ENCODE results near the gene DHRS1.

DHRS1 gene

DNA sequence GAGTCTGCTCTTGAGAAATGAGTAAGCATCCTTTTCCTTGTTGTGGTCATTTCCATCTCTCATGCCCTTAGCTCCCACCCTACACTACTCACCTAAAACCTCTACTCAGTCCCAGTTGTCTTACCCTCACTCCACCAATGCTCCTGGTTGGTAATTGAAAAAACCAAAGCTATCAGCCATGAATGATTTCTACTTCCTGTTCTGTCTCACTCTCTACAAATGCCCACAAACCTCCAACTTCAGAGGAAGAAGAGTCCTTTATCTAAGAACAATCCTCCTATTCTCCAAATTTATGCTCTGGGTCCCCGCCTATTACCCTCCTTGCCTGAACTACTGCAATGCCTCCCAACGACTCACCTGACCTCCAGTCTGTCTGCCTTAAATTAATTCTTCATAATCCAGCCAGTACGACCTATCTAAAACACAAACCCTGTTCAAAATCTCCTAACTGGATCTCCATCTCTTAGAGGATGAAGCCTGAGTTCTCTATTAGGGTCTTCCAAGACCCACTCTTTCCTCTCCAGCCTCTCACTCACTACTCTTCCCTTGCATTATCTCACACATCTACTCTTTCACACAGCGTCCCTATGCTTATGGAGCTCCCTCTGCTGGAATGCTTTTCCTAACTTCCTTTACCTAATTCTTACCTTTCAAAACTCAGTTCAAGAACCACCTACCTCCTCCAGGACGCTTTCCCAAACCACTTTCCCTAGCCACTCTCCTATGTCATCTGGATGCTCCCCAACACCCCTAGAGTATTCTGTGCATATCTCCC lies 2.2 kb downstream of the DHRS1 start (continued):
- TF ChIP-seq, protein P1, sequence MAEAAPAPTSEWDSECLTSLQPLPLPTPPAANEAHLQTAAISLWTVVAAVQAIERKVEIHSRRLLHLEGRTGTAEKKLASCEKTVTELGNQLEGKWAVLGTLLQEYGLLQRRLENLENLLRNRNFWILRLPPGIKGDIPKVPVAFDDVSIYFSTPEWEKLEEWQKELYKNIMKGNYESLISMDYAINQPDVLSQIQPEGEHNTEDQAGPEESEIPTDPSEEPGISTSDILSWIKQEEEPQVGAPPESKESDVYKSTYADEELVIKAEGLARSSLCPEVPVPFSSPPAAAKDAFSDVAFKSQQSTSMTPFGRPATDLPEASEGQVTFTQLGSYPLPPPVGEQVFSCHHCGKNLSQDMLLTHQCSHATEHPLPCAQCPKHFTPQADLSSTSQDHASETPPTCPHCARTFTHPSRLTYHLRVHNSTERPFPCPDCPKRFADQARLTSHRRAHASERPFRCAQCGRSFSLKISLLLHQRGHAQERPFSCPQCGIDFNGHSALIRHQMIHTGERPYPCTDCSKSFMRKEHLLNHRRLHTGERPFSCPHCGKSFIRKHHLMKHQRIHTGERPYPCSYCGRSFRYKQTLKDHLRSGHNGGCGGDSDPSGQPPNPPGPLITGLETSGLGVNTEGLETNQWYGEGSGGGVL (tag by site-specific recombination; IDR thresholded peaks at IDR 0.05), result peak; percentile 10; the same call in 1 of the 2 replicates

DNA sequence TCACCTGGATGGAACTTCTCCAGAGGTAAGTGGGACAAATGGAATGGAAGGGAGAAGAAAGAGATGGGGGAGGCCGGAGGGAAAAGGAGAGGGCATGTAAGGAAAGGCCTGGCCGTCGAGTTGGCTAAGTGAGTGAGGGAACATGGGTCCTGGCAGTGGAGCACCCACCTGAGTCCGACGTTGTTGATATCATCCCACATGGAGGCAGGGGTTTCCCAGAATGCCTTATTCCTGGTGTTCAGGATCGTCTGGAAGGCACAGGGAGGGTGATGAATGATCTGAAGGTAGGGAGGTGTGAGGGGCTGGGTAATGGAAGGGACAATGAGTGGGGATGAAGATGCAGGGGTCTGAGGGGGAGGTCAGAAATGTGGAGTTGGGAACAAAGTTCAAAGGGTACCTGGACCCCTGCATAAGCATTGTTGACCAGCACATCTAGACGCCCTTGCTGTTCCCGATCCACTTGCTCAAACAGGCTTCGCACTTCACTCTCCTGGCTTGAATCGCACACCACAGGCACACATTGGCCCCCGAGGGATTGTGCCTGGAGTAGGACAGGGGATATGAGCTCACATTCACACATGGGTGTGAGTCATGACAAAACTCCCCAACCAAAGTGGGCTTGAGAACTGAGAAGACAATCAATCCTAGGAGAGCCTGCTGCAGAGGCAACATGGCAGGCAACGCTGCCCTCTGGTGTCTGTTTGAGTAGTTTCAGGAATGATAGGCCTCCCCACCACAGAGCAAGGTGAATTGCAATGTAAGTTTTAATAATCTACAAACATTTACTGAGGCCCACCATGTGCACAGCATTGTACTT lies 3.0 kb downstream of the DHRS1 start:
- Histone ChIP-seq H3K27ac (ENCODE audit: extremely low read depth, low read depth, low read length) (no peak overlapping the region), H3K4me1 (ENCODE audit: control insufficient read depth, insufficient read depth, low read length) (peaks cover 12% of the 10 kb centered on the region), H3K4me3 (ENCODE audit: low read depth, low read length) (no peak overlapping the region), H3K9me3 (ENCODE audit: control insufficient read depth, insufficient read depth, low read depth, low read length) (no peaks in the 10 kb centered on the region), H3K36me3 (ENCODE audit: control insufficient read depth in 2 of 2, insufficient read depth in 1 of 2, low read length in 2 of 2) (peaks cover 14 to 44% of the 10 kb centered on the region in 2 experiments)
- ChIA-PET CTCF (interaction anchor here (0.6 to 5.7 kb wide), 30 partner anchors 8 to 282 kb away, joined by 3 to 133 read pairs (median 5); partner anchors contain the start of genes ADCY4, CIDEB, IPO4 and LTB4R2), POLR2A (interaction anchor here (1.5 to 5.4 kb wide), 3 partner anchors 25 to 82 kb away, joined by 5 to 62 read pairs (median 10); partner anchors contain the start of genes RABGGTA and TINF2)
- TF ChIP-seq ZXDB (tag by site-specific recombination; IDR thresholded peaks at IDR 0.05) (no peak), ZFP3 (tag by site-specific recombination; IDR thresholded peaks at IDR 0.05; ENCODE audit: low read depth) (no peak), SCRT2 (tag by site-specific recombination; IDR thresholded peaks at IDR 0.05) (0 out of 2 replicates have a peak, but pooled peaks have one; percentile 12), ZNF654 (tag by site-specific recombination; IDR thresholded peaks at IDR 0.05; ENCODE audit: low read depth) (peak; percentile 74), ZNF626 (tag by site-specific recombination; IDR thresholded peaks at IDR 0.05) (no peak), ZNF155 (tag by site-specific recombination; IDR thresholded peaks at IDR 0.05) (no peak), ZNF184 (tag by site-specific recombination; IDR thresholded peaks at IDR 0.05) (peak; percentile 72; the same call in 1 of the 2 replicates), ZNF324 (tag by site-specific recombination; IDR thresholded peaks at IDR 0.05) (no peak), ZEB2 (tag by site-specific recombination; IDR thresholded peaks at IDR 0.05) (peak; percentile 54; the same call in 1 of the 2 replicates), ZNF571 (tag by site-specific recombination; IDR thresholded peaks at IDR 0.05) (no peak), ZNF239 (tag by site-specific recombination; IDR thresholded peaks at IDR 0.05) (no peak), ZFP41 (tag by site-specific recombination; IDR thresholded peaks at IDR 0.05; ENCODE audit: borderline replicate concordance) (no peak), ZNF660 (tag by site-specific recombination; IDR thresholded peaks at IDR 0.05) (peak; percentile 99), ZNF623 (tag by site-specific recombination; IDR thresholded peaks at IDR 0.05) (no peak), ZBTB48 (tag by site-specific recombination; IDR thresholded peaks at IDR 0.05) (no peak), ZNF473 (tag by site-specific recombination; IDR thresholded peaks at IDR 0.05) (no peak)
- TF ChIP-seq, protein P2, sequence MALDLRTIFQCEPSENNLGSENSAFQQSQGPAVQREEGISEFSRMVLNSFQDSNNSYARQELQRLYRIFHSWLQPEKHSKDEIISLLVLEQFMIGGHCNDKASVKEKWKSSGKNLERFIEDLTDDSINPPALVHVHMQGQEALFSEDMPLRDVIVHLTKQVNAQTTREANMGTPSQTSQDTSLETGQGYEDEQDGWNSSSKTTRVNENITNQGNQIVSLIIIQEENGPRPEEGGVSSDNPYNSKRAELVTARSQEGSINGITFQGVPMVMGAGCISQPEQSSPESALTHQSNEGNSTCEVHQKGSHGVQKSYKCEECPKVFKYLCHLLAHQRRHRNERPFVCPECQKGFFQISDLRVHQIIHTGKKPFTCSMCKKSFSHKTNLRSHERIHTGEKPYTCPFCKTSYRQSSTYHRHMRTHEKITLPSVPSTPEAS (tag by site-specific recombination; IDR thresholded peaks at IDR 0.05), result no peak
- TF ChIP-seq, protein P3, sequence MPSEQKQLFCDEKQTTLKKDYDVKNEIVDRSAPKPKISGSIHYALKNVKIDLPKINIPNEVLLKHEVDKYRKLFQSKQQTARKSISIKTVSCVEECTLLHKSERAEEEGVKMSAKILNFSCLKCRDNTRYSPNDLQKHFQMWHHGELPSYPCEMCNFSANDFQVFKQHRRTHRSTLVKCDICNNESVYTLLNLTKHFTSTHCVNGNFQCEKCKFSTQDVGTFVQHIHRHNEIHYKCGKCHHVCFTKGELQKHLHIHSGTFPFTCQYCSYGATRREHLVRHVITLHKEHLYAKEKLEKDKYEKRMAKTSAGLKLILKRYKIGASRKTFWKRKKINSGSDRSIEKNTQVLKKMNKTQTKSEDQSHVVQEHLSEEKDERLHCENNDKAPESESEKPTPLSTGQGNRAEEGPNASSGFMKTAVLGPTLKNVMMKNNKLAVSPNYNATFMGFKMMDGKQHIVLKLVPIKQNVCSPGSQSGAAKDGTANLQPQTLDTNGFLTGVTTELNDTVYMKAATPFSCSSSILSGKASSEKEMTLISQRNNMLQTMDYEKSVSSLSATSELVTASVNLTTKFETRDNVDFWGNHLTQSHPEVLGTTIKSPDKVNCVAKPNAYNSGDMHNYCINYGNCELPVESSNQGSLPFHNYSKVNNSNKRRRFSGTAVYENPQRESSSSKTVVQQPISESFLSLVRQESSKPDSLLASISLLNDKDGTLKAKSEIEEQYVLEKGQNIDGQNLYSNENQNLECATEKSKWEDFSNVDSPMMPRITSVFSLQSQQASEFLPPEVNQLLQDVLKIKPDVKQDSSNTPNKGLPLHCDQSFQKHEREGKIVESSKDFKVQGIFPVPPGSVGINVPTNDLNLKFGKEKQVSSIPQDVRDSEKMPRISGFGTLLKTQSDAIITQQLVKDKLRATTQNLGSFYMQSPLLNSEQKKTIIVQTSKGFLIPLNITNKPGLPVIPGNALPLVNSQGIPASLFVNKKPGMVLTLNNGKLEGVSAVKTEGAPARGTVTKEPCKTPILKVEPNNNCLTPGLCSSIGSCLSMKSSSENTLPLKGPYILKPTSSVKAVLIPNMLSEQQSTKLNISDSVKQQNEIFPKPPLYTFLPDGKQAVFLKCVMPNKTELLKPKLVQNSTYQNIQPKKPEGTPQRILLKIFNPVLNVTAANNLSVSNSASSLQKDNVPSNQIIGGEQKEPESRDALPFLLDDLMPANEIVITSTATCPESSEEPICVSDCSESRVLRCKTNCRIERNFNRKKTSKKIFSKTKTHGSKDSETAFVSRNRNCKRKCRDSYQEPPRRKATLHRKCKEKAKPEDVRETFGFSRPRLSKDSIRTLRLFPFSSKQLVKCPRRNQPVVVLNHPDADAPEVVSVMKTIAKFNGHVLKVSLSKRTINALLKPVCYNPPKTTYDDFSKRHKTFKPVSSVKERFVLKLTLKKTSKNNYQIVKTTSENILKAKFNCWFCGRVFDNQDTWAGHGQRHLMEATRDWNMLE (tag by site-specific recombination; conservative IDR thresholded peaks at IDR 0.05; ENCODE audit: low read depth), result no peak
- TF ChIP-seq, protein P4, sequence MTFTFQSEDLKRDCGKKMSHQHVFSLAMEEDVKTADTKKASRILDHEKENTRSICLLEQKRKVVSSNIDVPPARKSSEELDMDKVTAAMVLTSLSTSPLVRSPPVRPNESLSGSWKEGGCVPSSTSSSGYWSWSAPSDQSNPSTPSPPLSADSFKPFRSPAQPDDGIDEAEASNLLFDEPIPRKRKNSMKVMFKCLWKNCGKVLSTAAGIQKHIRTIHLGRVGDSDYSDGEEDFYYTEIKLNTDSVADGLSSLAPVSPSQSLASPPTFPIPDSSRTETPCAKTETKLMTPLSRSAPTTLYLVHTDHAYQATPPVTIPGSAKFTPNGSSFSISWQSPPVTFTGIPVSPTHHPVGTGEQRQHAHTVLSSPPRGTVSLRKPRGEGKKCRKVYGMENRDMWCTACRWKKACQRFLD (tag by site-specific recombination; IDR thresholded peaks at IDR 0.05), result no peak
- TF ChIP-seq, protein P5, sequence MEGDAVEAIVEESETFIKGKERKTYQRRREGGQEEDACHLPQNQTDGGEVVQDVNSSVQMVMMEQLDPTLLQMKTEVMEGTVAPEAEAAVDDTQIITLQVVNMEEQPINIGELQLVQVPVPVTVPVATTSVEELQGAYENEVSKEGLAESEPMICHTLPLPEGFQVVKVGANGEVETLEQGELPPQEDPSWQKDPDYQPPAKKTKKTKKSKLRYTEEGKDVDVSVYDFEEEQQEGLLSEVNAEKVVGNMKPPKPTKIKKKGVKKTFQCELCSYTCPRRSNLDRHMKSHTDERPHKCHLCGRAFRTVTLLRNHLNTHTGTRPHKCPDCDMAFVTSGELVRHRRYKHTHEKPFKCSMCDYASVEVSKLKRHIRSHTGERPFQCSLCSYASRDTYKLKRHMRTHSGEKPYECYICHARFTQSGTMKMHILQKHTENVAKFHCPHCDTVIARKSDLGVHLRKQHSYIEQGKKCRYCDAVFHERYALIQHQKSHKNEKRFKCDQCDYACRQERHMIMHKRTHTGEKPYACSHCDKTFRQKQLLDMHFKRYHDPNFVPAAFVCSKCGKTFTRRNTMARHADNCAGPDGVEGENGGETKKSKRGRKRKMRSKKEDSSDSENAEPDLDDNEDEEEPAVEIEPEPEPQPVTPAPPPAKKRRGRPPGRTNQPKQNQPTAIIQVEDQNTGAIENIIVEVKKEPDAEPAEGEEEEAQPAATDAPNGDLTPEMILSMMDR (tag by site-specific recombination; IDR thresholded peaks at IDR 0.05), result peak; percentile 74
- TF ChIP-seq, protein P6, sequence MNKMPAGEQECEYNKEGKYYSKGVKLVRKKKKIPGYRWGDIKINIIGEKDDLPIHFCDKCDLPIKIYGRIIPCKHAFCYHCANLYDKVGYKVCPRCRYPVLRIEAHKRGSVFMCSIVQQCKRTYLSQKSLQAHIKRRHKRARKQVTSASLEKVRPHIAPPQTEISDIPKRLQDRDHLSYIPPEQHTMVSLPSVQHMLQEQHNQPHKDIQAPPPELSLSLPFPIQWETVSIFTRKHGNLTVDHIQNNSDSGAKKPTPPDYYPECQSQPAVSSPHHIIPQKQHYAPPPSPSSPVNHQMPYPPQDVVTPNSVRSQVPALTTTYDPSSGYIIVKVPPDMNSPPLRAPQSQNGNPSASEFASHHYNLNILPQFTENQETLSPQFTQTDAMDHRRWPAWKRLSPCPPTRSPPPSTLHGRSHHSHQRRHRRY (tag by site-specific recombination; IDR thresholded peaks at IDR 0.05), result no peak

All from HEK293 (cell line).